M059J (cell line): ENCODE measurements around the gene BAHD1. TPM values are rescaled to one million over a fixed set of nuclear protein-coding genes. Genes with fewer than 3 reads are reported as not detected.

Source experiments
- DNase-seq: peaks from one replicate; pipeline ENCODE4 v3.0.0-alpha.2; 2012; ENCODE audit warnings: low read depth
- total RNA-seq: library from RNA; depleted of rRNA; stranded (reverse); fragments of >200 nt; shearing (Covaris generic); gene quantifications from 2 replicates; pipeline ENCODE4 v1.2.3, GENCODE V29; 2014

Gene BAHD1
- total RNA-seq, 1 experiment from 2014 or later: 16.6 TPM

DNA sequence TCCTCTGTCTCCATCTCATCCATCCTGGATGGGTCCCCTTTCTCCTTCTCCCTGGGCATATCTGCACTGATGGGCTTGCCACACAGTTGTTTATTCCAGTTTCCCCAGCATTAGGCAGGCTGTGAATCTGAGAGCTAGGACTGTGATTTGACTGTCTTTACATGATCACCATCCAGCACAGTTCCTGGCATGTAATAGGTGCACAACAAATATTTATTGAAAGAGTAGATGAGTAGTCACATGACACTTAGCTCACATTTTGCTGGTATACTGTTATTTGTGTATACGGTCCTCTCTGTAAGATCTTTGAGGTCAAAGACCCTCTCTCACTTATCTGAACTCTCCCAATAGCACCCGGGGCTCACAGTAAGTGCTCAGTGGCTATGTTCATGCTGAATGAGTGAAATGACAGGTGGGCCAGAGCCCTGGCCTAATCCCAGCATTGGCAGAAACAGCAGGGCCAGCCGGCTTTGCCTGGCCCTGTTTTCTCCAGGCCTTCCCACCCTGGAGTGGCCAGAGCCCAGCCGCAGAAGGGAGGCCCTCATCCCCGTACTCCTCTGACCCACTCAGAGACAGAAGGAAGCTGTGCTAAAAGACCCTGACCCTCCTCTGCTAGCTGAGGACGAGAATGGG lies 16.2 kb upstream of the BAHD1 start:
- no peak for DNase-seq

DNA sequence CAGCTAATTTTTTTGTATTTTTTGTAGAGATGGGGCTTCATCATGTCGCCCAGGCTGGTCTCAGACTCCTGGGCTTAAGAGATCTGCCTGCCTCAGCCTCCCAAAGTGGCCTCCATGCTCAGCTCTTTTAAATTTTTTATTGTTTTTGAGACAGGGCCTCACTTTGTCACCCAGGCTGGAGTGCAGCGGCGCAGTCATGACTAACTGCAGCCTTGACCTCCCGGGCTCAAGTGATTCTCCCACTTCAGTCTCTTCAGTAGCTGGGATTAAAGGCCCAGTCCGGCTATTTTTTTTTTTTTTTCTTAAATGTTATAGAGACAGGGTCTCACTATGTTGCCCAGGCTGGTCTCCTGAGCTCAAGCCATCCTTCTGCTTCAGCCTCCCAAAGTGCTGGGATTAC lies 15.1 kb upstream of the BAHD1 start:
- DNase-seq: no peak

DNA sequence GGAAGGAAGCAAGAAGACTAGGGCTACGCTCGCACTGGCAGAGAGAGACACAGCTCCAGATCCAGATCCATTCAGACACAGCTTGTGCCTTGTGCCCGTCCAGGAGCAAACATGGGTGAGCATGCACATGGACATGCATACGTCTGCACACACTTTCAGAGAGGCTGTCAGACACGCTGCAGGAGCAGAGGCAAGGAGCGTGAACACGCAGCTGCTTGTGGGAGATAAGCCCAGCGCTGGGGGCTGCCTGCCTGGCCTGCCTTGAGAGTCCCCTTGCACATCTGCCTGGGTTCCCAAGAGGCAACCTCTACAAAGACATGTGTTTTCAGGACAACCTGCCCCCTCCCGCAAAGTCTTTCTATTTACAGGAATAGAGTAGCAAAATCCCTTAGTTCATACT lies 13.6 kb upstream of the BAHD1 start:
- no peak for DNase-seq

DNA sequence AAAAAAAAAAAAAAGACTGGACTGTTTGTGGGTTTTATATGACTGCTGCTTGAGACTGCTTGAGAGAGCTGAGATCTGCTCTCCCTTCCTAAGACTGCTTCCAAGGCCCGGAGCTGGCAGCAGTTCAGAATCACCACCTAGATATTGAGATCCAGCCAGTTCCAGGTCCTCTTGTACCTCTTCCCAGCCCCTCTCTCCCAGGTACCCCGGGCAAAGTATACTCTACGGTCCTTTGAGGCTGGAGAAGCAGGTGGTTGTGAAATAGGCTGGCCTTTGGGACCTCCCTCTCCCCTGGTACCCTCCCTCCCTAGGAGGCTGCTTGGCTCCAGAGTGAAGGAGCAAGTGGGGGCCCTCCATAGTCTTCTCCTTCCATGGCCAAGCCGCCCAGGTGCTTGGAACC lies 12.6 kb upstream of the BAHD1 start:
- DNase-seq: no peak

DNA sequence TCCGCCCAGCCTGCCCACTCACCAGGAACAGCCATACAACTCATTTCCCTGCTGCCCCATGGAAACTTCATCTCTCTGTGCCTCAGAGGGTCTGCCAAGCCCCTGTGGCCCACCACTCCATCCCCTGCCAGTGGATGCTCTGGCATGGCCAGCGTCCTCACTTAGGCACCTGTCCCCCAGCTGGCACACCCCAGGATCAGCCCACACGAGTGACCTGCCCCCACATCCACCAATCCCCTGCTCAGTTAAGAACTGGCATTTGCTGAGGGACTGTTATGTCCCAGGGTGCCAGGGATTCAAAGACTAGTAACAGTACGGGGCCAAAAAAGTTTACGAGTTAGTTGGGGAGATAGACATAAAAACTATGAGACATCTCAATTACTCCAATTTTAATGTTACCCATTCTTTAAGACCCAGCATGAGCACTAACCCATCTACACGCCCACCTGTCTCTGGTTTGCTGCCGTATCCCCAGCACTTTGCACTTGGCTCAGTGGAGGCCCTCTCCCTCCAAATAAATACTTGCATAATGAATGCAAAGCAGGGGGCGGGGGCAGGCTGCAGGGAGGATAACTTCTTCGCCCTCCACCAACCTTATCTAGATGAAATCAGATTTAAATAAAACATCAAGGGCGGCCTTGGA lies 11.6 kb upstream of the BAHD1 start:
- DNase-seq: no peak

DNA sequence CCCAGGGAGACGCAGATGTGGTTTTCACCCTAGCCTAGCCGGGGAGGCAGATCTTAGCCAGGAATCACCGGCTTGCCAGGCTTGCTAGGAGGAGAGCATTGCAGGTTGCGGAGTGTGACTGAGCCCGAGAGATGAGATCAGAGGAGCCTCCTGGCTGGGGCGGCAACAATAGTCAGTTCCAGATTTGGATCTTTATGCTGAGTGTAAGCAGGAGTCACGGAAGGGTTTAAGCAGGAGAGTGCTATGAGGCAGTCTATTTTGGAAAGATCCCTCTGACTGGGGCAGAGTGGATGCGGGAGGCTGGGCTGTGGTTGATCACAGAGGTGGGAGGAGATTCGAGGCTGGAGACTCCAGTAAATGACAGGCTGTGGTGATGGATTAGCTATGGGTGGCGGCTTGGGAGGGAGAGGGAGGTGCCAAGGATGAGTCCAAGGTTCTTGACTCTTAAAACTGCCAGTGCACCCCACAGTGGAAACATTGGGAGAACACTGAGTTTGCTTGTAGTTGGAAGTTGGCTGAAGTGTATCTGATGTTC lies 10.4 kb upstream of the BAHD1 start:
- peak; percentile 51 for DNase-seq

DNA sequence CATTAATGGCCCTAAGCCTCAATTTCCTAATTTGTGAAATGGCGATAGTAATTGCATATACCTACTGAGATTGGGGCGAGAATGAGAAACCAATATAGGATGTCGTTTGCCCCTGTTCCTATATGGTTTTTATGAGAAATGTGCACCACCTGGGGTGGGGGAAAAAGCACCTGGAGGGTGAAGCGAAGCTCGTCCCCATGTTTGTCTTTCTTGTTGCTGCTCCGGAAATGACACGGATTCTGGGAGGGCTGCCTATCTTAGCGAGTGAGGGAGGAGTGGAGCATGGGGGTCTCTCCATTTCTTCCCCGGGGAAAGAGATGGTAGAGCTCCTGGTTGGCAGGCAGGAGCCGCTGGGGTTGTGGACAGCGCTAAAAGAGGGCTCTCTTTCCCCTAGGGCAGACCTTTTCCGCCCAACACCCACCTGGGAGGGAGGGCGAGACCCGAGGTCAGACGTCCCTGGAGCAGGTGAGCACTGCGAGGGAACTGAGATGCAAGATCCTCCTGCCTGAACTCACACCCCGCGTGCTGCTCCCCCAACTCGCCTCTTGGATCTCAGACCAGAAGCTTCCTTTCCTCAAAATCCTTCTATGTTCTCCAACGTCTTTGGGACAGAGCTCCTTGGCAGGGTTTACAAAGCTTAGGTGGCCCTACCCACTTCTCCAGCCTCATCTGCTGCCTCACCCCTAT lies 5.6 kb upstream of the BAHD1 start:
- DNase-seq: no peak

DNA sequence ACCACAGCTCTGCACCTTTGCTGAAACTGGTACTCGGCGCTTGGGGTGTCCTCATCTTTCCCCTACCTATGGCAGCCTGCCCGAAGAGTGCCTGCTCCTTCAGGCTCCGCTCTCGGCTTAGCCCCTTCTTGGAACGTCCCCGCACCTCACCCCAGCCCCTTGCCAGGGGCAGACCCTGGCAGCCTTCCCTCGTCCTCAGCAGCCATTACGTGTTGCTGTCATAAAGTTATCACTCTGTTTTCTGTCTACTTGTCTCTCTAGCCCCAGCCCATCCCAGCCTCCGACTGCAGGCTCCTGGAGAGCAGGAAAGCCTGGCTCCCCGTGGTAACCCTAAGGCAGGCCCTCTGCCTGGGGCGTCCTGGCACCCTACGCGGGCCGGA lies 5.1 kb upstream of the BAHD1 start:
- DNase-seq: no peak

DNA sequence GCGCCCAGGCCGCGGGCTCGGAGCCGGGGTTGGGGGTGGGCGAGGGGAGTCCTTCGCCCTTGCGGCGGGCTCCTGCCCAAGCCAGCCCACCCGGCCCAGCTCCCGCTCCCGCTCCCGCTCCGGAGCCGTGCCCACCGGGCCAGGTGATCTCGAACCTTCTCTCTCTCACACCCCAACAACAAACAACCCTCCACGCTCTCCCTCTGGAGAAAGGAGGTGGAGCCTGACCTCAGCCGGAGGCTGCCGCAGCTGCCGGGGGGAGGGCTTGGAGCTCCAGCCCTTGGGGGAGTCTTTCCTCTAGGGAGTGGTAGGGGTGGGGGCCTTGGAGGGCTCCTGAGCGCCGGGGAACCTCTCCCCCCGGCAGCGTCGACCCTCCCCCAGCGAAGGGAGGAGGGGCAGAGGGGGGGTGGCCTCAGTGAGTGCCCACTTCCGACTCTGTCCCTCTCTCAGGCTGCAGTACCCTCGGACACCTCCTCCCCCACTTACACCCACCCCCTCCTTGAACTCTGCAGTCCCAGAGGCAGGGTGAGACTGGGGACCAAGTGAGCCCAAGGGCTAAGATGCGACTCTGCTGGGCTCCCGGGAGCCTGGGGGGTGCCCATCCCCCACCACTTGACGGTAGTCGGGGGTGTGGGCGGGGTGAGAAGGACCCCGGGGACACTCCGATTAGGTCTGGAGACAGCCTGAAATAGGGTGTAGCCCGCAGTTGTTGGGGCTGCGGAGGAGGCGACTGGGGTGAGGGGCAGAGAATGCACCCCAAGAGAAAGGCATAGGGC lies 4.4 kb upstream of the BAHD1 start:
- DNase-seq: no peak

DNA sequence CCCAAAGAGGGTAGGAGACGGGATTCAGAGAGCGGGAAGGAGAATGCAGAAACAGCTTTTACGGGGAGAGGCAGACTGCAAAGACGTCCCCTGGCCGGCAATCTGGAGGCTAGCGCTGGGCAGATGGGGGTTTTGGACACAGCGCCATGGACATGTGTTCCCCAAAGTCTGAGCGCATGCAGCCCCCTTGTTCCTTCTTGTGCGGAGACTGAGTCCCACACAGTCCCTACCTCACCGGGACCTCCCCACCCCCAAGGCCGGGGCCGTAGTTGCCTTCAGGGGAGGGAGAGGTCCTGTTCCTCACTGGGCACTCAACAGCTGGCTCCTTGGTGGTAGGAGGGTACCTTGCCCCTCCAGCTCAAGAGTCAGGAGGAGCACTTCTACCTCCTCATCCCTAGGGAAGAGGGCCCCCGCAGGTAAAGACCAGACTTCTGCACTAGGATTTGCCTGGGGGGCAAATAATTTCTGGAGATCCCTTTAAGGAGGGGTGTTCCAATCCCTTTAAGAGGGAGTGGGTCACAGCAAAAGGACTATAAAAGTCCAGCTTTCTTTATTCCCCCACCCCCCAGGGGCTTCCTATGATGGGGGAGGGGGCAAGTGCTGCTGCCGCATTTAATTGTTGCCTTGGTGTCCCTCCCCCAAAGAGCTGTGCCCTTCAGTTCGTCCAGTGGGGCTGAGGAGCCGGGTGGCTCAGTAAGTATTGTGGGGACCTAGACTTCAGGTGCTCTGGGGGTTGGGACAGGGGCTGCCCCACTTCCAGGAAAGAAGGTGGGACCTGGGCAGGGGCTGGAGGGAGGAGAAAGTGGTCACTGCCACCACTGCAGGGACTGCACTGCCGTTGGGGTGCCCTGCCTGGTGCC lies 3.6 kb upstream of the BAHD1 start:
- DNase-seq: no peak

DNA sequence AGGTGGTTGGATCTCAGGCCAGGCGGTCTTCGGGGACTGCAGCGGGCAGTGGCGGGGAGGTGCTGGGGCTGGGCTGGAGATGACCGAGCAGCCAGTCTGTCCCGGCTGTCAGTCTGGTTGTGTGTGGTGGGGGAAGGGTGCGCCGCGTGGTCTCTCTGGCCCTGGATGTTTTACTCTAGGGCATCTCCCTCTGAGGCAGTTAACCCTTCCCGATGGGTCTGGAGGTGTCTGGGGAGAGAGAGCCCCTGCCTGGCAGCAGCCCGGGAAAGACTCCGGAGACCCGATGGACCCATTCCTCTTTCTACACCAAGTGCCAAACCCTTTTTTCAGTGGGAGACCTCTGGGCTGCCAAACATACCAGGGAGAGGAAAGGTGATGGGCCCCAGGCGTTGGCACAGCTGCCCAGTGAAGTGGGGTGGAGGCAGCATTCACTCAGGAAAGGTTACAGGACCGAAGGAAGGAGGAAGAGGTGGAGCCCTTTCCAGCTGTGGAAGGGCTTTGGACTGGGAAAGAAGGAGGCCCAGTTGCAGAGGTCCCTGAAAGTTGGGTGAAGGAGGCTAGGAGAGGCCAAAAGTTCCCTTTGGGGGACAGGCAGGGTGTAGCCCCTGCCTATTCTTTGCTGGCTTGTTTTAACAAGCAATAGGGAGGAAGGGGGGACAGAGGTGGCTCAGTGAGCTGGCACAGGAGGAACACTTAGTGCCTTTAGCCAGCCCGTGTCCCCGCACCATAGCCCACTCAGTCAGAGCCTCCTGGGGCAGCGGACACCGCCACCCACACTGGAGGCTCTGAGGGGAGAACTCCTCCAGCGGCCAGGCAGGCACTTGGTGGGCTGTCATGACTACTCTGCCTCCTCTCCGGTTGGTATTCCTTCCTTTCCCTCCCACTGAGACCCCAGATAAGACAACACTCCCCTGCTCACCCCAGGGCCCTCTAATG lies 2.7 kb upstream of the BAHD1 start:
- DNase-seq: no peak

DNA sequence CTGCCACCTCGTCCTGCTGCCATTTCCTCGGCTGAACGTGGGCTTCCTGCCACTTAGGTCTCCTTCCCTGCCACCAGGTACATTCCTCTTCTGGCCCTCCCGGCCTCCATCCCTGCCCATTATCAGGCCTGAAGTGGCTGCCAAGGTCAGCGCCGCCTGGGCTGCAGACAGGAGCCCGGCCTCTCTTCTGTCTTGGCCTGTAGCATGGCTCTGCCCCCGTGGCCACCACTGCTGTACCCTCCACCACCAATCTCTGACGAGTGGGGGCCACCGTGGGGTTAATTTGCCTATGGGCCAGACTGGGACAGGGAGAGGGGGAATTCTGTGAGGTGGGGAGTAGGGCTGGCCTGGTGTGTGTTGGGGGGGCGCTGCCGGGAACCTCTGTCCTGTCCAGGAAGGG lies 2.0 kb upstream of the BAHD1 start:
- no peak for DNase-seq

DNA sequence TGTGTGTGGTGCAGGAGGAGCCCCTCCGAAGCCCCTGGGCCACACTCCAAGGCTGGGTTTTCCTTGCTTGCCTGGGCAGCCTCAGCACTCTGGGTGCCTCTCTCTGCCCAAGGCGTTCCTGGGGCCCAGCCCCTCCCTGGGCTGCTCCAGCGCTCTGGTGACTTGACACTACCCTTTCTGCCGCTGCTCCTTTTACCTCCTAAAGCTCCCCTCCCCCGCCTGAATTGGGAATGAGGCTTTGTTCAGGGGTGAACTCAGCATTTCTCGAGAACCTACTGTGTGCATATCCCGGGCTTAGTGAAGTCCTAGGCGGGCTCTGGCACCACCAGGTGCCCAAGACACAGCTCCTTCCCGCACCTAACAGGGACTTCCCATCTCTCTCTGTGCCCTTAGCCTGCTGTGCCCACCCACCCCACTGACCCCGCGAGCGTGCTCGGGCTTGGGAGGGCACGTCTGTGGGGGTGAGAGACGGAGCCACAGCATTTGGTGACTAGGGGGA lies 1.2 kb upstream of the BAHD1 start:
- DNase-seq: peak; percentile 51

DNA sequence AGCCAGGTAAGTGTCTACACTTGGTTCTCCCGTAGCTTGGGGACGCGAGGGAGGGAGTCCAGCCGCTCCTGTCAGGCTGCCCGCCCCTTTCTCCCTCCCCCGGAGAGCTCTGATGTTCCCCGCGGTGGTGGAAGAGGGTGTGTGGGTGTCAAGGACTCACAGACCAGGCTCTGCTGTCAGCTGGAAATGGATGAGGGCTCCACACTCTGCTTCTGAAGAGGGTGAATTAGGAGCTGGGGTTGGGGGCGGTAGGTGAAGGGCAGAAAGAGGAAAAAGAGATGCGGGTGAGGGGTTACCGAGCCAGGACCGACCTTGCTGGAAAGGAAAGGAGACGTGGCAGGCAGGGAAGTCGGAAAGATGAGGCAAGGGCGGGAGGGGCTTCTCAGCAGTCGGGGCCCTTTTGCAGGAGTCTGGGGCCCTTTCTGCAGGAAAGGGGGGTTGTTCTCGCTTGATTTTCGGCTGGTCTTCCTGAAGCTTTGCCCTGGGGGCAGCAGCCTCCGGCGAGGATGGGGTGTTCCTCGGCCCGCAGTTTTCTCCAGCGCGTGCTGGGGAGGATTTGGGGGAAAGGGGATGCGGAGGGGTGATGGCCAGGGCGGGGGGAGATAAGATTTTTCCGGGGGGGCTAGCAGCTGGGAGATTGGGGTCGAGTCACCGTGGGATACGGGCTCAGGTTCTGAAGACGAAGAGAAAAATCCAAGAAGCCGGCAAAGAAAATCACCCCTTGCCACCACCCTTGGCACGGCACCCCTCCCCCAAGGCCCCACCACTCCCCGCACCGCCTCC lies 602 bp upstream of the BAHD1 start:
- peak; percentile 61 for DNase-seq

DNA sequence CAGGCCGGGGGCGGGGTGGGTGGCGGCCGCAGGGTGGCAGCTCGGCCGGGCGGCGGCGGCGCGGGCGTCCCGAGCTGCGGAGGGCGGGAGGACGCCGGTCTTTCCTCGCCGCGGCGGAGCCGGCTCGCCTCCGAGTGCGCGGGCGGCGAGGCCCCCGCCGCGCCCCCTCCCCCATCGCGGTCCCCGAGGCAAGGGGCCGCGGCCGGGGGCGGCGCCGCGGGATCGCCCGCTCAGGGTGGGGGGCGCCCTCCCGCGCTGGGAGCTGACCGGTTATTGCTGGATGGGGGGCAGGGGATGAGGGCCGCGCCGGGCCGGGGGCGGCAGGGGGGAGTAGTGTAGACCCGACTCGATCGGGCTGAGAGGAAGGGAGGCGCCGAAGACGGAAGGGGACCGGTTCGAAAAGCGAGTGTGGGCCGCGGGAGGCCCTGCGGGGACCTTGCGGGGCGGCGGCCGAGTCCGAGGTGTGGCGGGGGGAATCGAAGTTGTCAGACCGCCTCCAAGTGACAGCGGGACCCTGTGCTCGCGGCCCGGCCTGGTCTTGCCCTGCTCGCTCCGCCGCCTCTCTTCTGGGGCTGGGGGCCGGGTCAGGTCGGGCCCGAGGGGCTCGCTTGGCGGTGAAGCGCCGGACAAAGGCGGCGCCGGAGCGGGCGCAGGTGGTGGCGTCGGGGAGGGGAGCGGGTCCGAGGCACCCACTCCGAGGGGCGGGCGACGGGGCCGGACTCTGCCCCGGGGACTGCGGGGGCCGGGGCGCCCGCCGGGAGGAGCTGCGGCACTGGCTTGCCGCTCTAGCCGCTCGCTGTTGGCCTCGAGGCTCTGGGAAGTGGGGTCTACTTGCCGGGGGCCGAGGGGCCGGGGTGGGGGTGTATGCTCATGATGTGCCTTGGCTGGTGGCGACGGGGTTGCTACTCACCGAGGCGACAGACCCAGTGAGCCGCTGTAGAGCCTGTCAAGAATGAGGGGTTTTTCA lies 1.1 kb downstream of the BAHD1 start:
- DNase-seq: no peak

DNA sequence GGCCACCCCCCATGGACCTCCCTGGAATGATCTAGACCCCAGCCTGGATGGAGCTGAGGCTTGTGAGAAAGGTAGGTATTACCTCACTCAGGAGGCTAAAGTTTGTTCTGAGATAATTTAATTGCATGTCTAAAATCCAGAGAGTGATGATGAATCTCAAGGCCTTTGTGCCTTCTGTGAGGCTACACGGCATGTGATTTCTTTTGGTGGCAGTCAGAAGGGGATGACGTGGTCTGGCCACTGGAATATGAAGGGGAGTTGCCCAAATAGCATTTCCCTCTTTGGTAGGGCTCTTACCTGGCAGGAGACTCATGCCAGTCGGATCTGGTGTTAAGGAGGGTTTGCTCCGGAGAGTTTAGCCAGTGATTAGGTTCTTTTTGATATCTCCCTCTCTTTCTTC lies 2.5 kb downstream of the BAHD1 start:
- no peak for DNase-seq

DNA sequence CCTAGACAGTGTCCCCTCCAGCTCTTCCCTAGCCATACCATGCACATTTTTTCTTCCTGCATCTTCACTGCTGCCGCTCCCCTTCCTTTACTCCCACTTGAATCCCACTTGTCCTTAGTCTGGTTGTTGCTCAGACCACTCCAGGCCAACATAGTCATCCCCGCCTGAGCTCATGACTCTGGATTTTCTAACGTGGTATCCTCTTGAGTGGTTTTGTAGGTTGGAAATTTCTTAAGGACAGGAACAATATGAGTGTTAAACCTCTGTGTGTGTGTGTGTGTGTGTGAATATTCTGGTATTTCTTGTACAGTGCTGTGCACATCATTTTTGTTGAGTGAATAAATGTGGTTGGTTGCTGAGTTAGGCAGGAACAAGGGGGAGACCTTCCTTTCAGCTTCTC lies 3.1 kb downstream of the BAHD1 start:
- no peak for DNase-seq

DNA sequence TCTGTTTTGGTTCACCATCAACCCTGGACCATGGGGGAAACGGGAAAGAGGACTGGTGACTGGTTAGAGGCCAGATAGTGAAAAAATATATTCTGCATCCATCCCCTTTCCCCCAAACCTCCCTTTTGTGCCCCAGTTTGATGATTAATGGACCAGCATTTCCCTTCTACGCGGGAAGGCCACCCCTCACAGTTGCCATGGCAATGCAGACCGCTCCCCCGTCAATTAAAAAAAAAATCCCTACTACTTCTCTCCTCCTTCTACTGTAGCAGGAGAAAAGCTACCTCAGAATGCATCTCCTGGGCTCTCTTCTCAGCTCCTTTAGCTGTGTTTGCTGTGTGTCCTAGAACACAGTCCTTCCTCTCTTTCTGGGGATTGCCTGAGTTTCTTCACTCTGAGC lies 4.0 kb downstream of the BAHD1 start:
- DNase-seq: no peak
